Measurements from ENCODE around the gene TSPAN9.

TSPAN9 gene

DNA sequence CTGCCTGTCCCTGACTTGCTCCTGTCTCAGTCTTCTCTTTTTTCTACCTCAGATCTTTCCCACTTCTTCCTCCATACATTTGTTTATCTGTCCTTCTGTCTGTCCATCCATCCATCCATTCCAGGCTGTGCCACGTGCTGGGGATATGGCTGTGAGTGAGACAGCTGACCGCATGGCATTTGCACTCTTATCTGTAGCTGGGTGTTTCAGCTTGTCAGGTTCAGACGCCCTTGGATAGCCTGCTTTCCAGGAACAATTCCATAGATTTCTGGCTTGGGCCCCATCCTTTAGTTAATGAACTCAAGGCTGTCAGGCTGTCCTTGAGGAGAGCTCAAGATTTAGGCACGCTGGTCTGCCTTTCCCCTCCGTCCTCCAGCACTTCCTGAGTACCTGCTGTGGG, 116.6 kb downstream of the TSPAN9 start:
- no peak overlapping the region for H3K27ac Mint-ChIP-seq
- no peaks in the 10 kb centered on the region for H3K9me3 Mint-ChIP-seq
- H3K4me3 Mint-ChIP-seq = no peak overlapping the region
- no peaks in the 10 kb centered on the region for H3K36me3 Mint-ChIP-seq (ENCODE audit: low read depth)
- DNase-seq (ENCODE audit: low spot score) = no peak
- H3K4me1 Mint-ChIP-seq (ENCODE audit: low read depth) = no peaks in the 10 kb centered on the region
- H3K27me3 Mint-ChIP-seq (ENCODE audit: low read depth) = peaks cover 3% of the 10 kb centered on the region

DNA sequence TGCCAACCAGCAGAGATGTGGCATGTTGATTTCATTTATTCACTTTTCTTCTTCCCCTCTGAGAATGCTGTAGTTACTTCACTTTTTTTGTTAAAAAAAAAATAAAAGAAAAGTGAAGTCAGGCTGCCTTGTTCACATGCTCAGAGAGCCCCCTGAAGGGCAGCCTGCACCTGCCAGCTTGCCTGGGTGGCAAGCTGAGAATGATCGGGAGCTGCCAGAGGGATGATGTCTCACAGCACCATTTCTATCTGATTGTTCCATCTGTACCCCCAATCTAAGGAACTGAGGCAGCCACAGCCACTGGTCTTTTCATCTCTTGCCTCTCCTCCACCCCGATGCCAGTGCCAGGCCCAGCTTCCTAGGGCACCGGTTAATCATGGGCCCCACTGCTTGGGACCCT, 118.2 kb downstream of the TSPAN9 start:
- H3K9me3 Mint-ChIP-seq = no peaks in the 10 kb centered on the region

DNA sequence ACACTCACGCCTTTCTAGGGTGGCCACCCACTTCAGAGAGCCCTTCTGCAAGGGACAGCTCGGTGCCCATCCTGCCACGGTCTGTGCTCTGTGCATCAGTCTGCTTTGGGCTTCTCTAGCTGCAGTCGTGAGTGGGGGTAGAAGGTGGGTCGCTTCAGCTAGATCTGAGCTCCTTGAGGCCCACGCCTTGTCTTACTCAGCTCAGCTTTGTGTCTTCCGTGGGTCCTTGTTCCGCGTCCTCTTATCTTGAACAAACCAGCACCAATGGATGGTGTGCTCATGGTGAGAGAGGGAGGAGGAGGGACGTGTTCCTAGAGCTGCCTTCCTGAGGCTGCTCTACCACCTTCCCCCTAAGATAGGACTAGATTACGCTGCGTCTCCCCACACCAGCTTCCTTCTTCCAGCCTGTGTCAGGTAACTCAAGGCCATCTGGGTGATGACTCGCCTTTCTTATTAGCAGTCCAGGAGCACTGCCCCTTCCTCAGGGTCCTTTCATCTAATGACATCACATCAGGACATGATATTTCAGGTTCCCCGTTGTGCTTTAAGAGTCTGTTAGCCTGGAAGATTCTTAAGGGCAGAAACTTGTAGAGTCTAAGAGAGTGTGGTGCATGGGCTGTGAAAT, 118.8 kb downstream of the TSPAN9 start:
- Mint-ChIP-seq H3K4me3 (no peak overlapping the region), H3K27me3 (ENCODE audit: low read depth) (peaks cover 15% of the 10 kb centered on the region), H3K4me1 (ENCODE audit: low read depth) (no peaks in the 10 kb centered on the region), H3K27ac (no peak overlapping the region), H3K9me3 (no peaks in the 10 kb centered on the region), H3K36me3 (ENCODE audit: low read depth) (no peaks in the 10 kb centered on the region)
- no peak for DNase-seq (ENCODE audit: low spot score)

More for the DNA sequence above, 118.2 kb downstream of the TSPAN9 start:
- Mint-ChIP-seq H3K36me3 (ENCODE audit: low read depth) (no peaks in the 10 kb centered on the region), H3K4me3 (no peak overlapping the region), H3K4me1 (ENCODE audit: low read depth) (no peaks in the 10 kb centered on the region), H3K27me3 (ENCODE audit: low read depth) (peaks cover 15% of the 10 kb centered on the region), H3K27ac (no peak overlapping the region)
- DNase-seq (ENCODE audit: low spot score) = no peak

DNA sequence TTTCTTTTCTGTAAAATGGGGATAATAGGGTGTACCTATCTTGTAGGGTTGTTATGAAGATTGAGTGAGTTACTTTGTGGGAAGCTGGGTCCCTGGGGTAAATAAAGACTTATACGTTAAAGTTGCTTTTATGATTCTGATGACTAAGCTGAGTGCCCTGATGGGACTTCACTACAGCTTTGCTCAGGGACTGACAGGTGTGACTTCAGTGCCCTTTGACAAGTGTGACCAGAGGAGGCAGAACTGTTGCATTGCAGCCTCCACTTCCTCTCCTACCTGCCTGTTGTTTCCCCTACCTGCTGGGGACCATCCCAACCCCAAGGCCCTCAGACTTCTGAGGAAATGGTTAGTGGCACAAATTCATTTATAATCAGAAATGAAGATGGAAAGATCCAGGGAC, 119.3 kb downstream of the TSPAN9 start:
- Mint-ChIP-seq H3K9me3 (no peaks in the 10 kb centered on the region), H3K27ac (no peak overlapping the region), H3K4me3 (no peak overlapping the region), H3K4me1 (ENCODE audit: low read depth) (no peaks in the 10 kb centered on the region), H3K36me3 (ENCODE audit: low read depth) (no peaks in the 10 kb centered on the region), H3K27me3 (ENCODE audit: low read depth) (peaks cover 20% of the 10 kb centered on the region)
- DNase-seq (ENCODE audit: low spot score) = no peak

DNA sequence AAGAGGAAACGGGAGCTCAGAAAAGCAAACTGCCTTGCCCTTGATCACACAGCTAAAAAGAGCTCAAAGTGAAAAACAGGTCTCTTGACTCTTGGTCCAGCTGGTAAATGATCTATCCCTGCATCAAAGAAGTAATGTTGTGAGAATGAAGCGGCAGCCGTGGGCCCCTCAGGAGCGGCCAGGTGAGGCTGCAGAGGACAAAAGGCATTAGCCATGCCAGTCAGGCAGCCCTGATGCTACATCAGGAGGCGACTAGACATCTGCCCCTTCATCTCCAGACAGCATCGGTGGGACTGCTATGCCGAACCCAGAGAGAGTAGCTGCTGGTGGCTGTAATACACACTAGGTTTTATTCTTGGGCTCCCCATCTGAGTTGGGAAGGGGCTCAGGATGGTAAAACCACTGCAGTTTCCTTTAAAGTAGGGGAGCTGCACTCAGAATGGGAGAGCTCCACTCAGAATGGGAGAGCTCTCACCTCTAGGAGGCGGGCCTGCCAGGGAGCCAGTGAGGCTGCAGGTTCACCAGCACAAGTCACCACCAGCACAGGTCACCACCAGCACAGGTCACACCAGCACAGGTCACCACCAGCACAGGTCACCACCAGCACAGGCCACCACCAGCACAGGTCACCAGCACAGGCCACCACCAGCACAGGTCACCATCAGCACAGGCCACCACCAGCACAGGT, 120.1 kb downstream of the TSPAN9 start:
- H3K27me3 Mint-ChIP-seq (ENCODE audit: low read depth) = peaks cover 23% of the 10 kb centered on the region
- H3K9me3 Mint-ChIP-seq = no peaks in the 10 kb centered on the region
- no peak overlapping the region for H3K27ac Mint-ChIP-seq
- no peaks in the 10 kb centered on the region for H3K4me1 Mint-ChIP-seq (ENCODE audit: low read depth)
- H3K36me3 Mint-ChIP-seq (ENCODE audit: low read depth) = no peaks in the 10 kb centered on the region
- no peak for DNase-seq (ENCODE audit: low spot score)
- H3K4me3 Mint-ChIP-seq = no peak overlapping the region

DNA sequence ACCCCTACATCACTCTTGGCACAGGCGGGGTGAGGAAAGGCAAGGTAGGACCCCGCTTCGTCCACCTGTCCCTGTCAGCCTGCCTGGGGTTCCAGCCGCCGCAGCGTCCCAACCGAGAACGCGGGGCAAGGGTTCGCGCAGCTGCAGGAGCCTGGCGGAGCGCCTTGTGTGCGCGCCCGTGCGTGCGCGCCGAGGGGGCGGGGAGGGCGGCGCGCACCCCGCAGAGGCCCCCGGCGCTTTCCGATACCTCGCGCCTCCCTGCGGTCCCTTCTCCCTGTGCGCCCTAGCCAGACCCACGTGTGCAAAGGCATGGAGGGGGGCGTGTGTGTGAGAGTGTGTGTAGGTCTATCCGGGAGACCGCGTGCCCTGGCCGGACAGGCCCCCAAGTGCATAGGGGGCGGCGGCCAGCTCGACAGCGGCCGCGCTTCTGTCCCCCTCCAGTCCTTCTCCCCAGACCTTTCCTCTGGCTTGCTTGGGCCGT, 122.4 kb downstream of the TSPAN9 start:
- no peaks in the 10 kb centered on the region for H3K4me1 Mint-ChIP-seq (ENCODE audit: low read depth)
- H3K36me3 Mint-ChIP-seq (ENCODE audit: low read depth) = no peaks in the 10 kb centered on the region
- peaks cover 37% of the 10 kb centered on the region for H3K27me3 Mint-ChIP-seq (ENCODE audit: low read depth)
- no peak for DNase-seq (ENCODE audit: low spot score)
- no peaks in the 10 kb centered on the region for H3K9me3 Mint-ChIP-seq
- no peak overlapping the region for H3K4me3 Mint-ChIP-seq
- no peak overlapping the region for H3K27ac Mint-ChIP-seq

DNA sequence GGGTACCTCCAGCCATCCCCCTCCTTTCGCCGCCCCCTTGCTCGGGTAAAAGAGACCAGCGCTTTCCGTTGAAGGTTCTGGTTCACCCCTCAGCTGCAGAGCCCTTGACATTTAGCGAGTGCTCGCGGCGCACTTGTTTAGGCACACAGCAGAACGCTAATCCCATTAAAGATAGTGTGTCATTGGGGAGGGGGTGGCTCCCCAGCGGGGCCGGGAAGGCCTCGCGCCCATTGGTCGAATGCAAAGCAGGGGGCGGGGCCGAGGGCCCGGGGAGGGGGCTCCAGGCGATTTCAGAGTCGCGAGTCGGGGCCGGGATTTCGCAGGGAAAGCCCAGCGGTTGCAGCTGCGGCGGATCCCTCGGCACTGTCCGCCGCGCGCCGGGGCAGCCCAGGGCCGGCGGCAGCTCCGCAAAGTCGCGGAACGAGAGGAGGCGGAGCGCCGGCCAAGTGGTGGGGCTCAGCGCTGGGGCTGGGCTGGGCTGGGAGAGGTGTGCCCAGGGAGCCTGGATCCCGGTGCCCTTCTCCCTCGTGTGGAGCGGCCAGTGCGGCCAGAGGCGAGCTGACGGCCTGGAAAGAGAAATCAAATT, 122.9 kb downstream of the TSPAN9 start:
- Mint-ChIP-seq H3K4me1 (ENCODE audit: low read depth) (no peaks in the 10 kb centered on the region), H3K4me3 (peak overlapping the region; percentile 8), H3K27ac (no peak overlapping the region), H3K36me3 (ENCODE audit: low read depth) (no peaks in the 10 kb centered on the region), H3K9me3 (no peaks in the 10 kb centered on the region), H3K27me3 (ENCODE audit: low read depth) (peaks cover 37% of the 10 kb centered on the region)
- DNase-seq (ENCODE audit: low spot score) = no peak

DNA sequence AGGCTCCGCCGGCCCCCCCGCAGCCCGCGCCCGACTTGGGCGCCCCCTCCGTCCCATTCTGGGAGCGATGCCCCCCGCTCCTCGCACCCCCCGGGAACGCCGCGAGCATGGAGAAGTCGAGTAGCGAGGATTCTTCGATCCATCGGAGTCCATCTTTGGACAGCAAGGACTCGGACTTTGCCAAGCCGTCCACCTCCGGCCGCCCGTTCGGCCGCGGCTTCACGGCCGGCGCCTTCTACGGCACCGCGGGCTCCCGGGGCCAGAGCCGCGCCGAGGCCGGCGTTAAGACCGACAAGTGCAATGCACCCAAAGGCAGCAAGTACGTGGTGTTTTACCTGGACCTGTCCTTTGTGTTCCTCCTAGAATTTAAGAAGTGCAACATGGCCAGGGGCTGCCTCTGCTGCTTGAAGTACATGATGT, 123.6 kb downstream of the TSPAN9 start:
- no peaks in the 10 kb centered on the region for H3K4me1 Mint-ChIP-seq (ENCODE audit: low read depth)
- H3K27me3 Mint-ChIP-seq (ENCODE audit: low read depth) = peaks cover 37% of the 10 kb centered on the region
- H3K36me3 Mint-ChIP-seq (ENCODE audit: low read depth) = no peaks in the 10 kb centered on the region
- DNase-seq (ENCODE audit: low spot score) = no peak
- no peaks in the 10 kb centered on the region for H3K9me3 Mint-ChIP-seq
- H3K27ac Mint-ChIP-seq = no peak overlapping the region
- H3K4me3 Mint-ChIP-seq = no peak overlapping the region

DNA sequence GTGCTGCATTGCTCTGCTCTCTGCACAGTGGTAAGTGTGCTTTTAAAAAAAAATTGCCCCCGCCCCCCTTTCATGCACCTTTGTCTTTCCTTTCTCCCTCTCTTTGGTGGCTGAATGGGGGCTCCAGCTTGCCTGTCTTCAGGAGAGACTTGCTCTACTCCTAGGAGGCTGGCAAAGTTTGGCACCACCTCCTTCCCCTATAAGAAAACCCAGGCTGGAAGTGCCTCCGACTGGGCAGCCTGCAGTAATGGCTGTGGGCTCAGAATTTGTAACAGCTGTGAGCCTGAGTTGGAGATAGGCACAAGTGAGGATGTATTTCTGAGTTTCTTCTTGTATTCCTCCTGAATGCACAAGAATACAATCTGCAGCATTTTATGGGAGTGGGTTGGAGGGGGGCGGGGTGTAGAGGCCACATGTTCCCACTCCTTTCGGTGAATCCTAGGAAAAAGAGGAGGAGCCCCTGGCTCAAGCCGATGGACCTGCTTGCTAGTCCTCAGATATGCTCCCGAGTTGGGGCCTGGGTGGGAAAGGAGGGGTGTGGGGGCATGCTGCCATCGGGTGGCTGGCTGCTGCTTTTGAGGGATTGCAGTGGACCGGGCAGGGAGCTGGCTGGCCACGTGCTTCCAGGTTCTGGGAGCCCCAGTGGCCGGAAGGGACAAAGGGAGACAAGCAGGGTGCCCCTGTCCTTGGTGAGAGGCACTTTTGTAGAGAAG, 124.3 kb downstream of the TSPAN9 start:
- Mint-ChIP-seq H3K27me3 (ENCODE audit: low read depth) (peaks cover 37% of the 10 kb centered on the region), H3K9me3 (no peaks in the 10 kb centered on the region), H3K4me3 (peak overlapping the region; percentile 22), H3K27ac (no peak overlapping the region), H3K4me1 (ENCODE audit: low read depth) (no peaks in the 10 kb centered on the region), H3K36me3 (ENCODE audit: low read depth) (no peaks in the 10 kb centered on the region)
- no peak for DNase-seq (ENCODE audit: low spot score)

DNA sequence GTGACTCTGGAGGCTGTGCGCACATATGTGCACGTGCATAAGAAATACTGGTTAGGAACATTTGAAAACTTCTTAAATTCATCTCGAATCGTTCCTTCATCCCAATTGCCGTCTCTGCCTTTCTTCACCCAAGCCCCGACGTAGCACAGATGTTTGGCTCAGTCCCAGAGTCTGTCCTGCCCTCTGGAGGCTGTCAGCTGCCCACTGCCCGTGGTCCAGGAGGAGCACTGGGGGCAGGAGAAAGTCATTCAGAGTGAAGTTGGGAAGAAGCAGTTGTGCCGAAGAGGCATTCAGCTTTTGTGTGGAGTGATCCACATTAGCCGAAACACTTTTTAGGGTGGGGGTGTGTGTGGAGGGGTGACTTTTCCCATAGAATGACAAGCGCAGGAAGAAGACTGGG, 124.9 kb downstream of the TSPAN9 start:
- peaks cover 35% of the 10 kb centered on the region for H3K27me3 Mint-ChIP-seq (ENCODE audit: low read depth)
- no peaks in the 10 kb centered on the region for H3K9me3 Mint-ChIP-seq
- DNase-seq (ENCODE audit: low spot score) = no peak

DNA sequence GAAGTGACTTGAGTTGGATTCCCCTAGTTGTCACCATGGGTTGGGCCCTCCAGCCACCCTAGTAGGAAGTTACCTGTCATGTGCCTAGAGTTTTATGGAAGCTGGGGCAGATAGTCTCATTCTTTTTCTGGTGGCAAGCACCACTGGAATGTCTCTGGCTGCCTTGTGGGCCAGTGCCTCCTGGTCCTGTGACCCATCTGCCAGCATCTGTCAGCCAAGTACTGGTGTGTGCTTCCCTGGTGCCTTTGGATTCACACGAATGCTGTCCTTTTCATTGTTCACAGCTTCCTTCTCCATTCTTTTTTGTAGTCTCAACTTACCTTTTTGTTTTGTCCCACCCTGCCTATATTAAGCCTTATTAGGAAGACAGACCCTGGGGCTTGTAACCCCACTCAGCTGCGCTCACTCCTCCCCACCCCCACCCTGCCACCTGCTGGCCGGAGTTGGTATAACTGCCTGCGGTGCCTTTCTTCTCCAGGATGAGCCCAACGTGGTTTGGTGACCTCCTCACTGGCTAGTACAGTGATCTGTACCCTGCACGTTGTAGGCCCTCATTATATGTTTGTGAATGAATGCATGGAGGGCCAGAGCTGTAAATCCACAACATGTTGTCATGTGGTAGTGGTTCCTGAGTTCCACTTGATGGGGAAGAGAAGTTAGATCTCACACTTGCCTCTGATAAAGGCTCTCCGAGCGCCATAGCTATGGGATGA, 125.7 kb downstream of the TSPAN9 start:
- no peaks in the 10 kb centered on the region for H3K36me3 Mint-ChIP-seq (ENCODE audit: low read depth)
- peaks cover 34% of the 10 kb centered on the region for H3K27me3 Mint-ChIP-seq (ENCODE audit: low read depth)
- H3K9me3 Mint-ChIP-seq = no peaks in the 10 kb centered on the region
- no peaks in the 10 kb centered on the region for H3K4me1 Mint-ChIP-seq (ENCODE audit: low read depth)
- H3K27ac Mint-ChIP-seq = no peak overlapping the region
- DNase-seq (ENCODE audit: low spot score) = peak; percentile 7
- H3K4me3 Mint-ChIP-seq = no peak overlapping the region

More for the DNA sequence above, 124.9 kb downstream of the TSPAN9 start:
- Mint-ChIP-seq H3K36me3 (ENCODE audit: low read depth) (no peaks in the 10 kb centered on the region), H3K4me3 (no peak overlapping the region), H3K27ac (no peak overlapping the region), H3K4me1 (ENCODE audit: low read depth) (no peaks in the 10 kb centered on the region)

DNA sequence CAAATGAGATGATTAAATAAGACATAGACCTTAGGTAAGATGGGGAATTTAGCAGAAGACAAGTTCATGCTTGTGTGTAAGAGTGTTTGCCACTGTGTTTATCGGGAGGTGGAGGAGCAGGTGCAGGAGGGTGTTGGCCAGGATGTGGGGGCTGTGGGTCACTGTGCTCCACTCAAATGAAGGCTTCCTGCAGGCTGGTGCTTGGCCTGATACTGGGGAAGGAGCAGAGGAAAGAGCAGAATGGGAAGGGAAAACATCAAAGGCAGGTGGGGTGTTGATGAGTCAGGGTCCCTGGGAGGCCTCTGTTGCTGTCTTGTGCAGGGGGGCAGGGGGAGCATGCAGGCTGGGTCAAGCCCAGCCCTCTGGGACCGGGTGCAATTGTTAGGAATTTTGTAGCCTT, 126.5 kb downstream of the TSPAN9 start:
- H3K9me3 Mint-ChIP-seq = no peaks in the 10 kb centered on the region
- H3K4me1 Mint-ChIP-seq (ENCODE audit: low read depth) = no peaks in the 10 kb centered on the region
- no peak overlapping the region for H3K27ac Mint-ChIP-seq
- no peak overlapping the region for H3K4me3 Mint-ChIP-seq
- DNase-seq (ENCODE audit: low spot score) = no peak
- peaks cover 34% of the 10 kb centered on the region for H3K27me3 Mint-ChIP-seq (ENCODE audit: low read depth)
- no peaks in the 10 kb centered on the region for H3K36me3 Mint-ChIP-seq (ENCODE audit: low read depth)

DNA sequence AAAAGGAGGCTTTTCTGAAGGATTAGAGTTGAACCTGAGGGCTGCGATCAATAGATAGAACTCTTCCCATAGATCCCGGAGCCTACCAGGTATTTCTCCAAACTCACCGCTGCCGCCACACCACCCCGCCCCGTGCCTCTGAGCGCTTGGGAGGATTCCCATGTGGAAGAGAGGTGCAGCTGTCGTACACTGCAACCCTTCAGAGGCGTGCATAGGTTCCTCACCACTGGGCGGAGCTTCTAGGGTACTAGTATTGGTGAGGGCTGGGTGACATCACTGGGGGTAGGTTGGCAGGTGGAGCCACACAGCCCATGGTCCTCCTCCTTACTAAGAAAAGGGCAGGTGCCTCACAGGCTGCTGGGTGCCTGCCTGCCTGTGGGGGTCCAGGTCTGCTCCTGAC, 127.0 kb downstream of the TSPAN9 start:
- peaks cover 30% of the 10 kb centered on the region for H3K27me3 Mint-ChIP-seq (ENCODE audit: low read depth)
- no peak overlapping the region for H3K4me3 Mint-ChIP-seq
- H3K9me3 Mint-ChIP-seq = no peaks in the 10 kb centered on the region
- no peak for DNase-seq (ENCODE audit: low spot score)
- no peaks in the 10 kb centered on the region for H3K4me1 Mint-ChIP-seq (ENCODE audit: low read depth)
- no peaks in the 10 kb centered on the region for H3K36me3 Mint-ChIP-seq (ENCODE audit: low read depth)
- H3K27ac Mint-ChIP-seq = no peak overlapping the region
